ENCODE measurements around the gene C1QA.

C1QA gene, protein sequence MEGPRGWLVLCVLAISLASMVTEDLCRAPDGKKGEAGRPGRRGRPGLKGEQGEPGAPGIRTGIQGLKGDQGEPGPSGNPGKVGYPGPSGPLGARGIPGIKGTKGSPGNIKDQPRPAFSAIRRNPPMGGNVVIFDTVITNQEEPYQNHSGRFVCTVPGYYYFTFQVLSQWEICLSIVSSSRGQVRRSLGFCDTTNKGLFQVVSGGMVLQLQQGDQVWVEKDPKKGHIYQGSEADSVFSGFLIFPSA

DNA sequence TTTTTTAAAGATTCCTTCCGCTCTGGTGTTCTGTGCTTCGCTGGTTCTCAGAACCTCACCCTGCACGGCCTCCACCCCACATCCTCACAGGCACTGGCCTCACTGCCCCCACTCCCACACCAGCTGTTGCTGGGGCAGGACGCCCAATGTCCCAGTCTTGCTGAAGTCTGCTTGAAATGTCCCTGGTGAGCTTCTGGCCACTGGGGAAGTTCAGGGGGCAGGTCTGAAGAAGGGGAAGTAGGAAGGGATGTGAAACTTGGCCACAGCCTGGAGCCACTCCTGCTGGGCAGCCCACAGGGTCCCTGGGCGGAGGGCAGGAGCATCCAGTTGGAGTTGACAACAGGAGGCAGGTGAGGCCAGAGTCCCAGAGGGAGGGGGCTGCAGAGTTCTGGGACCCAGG, at the start of gene C1QA:
Gene C1QA, plus strand, starts transcription at position 276 of the 400 bp plus-strand sequence. CDS start 989 bp downstream, outside the sequence.
- TF ChIP-seq ZFP3 (CRISPR knock-in tag; IDR thresholded peaks at IDR 0.05) (no peak), RARB (CRISPR knock-in tag; IDR thresholded peaks at IDR 0.05) (no peak), ZC3H10 (CRISPR knock-in tag; IDR thresholded peaks at IDR 0.05) (no peak), BACH2 (CRISPR knock-in tag; IDR thresholded peaks at IDR 0.05; ENCODE audit: borderline replicate concordance) (no peak), ESRRG (CRISPR knock-in tag; IDR thresholded peaks at IDR 0.05) (no peak), ZNF70 (CRISPR knock-in tag; IDR thresholded peaks at IDR 0.05) (no peak), ISL1 (CRISPR knock-in tag; IDR thresholded peaks at IDR 0.05) (no peak), POU6F1 (CRISPR knock-in tag; IDR thresholded peaks at IDR 0.05; ENCODE audit: borderline replicate concordance, low read depth) (no peak), ARNTL (CRISPR knock-in tag; IDR thresholded peaks at IDR 0.05; ENCODE audit: borderline replicate concordance, low read depth) (no peak), ZNF8 (CRISPR knock-in tag; IDR thresholded peaks at IDR 0.05) (no peak), TSHZ2 (CRISPR knock-in tag; IDR thresholded peaks at IDR 0.05) (no peak)
- ATAC-seq: no peak

- TF ChIP-seq PPARA (CRISPR knock-in tag; IDR thresholded peaks at IDR 0.05; ENCODE audit: borderline replicate concordance) (no peak), CREB5 (CRISPR knock-in tag; IDR thresholded peaks at IDR 0.05; ENCODE audit: low read depth) (no peak)
- no peak for ATAC-seq
These were observed 49.2 kb upstream of the C1QA start for GRCh38 chr1:22587247-22587646.

GRCh38 chr1:22588899-22589422, 47.5 kb upstream of the C1QA start:
- TF ChIP-seq RARB (CRISPR knock-in tag; IDR thresholded peaks at IDR 0.05) (no peak), POU6F1 (CRISPR knock-in tag; IDR thresholded peaks at IDR 0.05; ENCODE audit: borderline replicate concordance, low read depth) (no peak), CSDC2 (CRISPR knock-in tag; IDR thresholded peaks at IDR 0.05) (no peak), TOX (CRISPR knock-in tag; IDR thresholded peaks at IDR 0.05; ENCODE audit: borderline replicate concordance) (no peak), PPARA (CRISPR knock-in tag; IDR thresholded peaks at IDR 0.05; ENCODE audit: borderline replicate concordance) (no peak), ZNF8 (CRISPR knock-in tag; IDR thresholded peaks at IDR 0.05) (no peak), ZNF565 (CRISPR knock-in tag; conservative IDR thresholded peaks at IDR 0.05; ENCODE audit: low read depth) (no peak), ESRRG (CRISPR knock-in tag; IDR thresholded peaks at IDR 0.05) (no peak), SNAI2 (CRISPR knock-in tag; IDR thresholded peaks at IDR 0.05) (no peak), ZFP3 (CRISPR knock-in tag; IDR thresholded peaks at IDR 0.05) (no peak), ISL1 (CRISPR knock-in tag; IDR thresholded peaks at IDR 0.05) (no peak), ZFP30 (CRISPR knock-in tag; IDR thresholded peaks at IDR 0.05) (no peak), ARNTL (CRISPR knock-in tag; IDR thresholded peaks at IDR 0.05; ENCODE audit: borderline replicate concordance, low read depth) (no peak), TSHZ2 (CRISPR knock-in tag; IDR thresholded peaks at IDR 0.05) (no peak), ZC3H10 (CRISPR knock-in tag; IDR thresholded peaks at IDR 0.05) (no peak)
- TF ChIP-seq, protein P1, sequence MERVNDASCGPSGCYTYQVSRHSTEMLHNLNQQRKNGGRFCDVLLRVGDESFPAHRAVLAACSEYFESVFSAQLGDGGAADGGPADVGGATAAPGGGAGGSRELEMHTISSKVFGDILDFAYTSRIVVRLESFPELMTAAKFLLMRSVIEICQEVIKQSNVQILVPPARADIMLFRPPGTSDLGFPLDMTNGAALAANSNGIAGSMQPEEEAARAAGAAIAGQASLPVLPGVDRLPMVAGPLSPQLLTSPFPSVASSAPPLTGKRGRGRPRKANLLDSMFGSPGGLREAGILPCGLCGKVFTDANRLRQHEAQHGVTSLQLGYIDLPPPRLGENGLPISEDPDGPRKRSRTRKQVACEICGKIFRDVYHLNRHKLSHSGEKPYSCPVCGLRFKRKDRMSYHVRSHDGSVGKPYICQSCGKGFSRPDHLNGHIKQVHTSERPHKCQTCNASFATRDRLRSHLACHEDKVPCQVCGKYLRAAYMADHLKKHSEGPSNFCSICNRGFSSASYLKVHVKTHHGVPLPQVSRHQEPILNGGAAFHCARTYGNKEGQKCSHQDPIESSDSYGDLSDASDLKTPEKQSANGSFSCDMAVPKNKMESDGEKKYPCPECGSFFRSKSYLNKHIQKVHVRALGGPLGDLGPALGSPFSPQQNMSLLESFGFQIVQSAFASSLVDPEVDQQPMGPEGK (CRISPR knock-in tag; IDR thresholded peaks at IDR 0.05; ENCODE audit: borderline replicate concordance): no peak
- no peak for ATAC-seq
